GM18907 (cell line): ENCODE measurements around the gene CUX1.
"Not testable (repeated sequence)": the region's sequence is repeated elsewhere in the genome, so short reads cannot be mapped to it uniquely, and the experiment has no call there.

Source experiments
- ATAC-seq: cut with Tn5 transposase; IDR thresholded peaks from one replicate; pipeline ENCODE4 v1.9.1; 2021; ENCODE audit warnings: mild to moderate bottlenecking, moderate library complexity; ENCODE audit not compliant: unreplicated experiment

Gene CUX1

DNA sequence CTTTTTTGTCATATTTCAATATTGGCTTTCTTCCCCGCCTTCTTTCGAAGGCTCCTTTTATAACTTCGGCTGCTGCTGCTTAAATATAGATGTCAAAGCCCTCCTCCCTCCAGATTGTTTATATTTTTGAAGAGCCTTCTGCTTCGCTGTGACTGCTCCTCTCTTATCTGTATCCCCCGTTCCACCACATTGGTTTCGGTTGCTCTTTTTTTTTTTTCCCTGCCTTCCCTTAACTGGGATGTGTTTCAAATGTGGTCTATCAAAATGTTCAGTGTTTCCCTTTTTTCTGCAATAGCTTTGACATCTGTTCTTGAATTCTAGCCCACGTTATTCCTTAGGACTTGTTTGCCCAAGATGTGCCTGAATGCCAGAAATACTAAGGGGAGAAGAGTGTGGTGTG lies 96.4 kb downstream of the CUX1 start:
- no peak for ATAC-seq

- no peak for ATAC-seq
These were observed 97.6 kb downstream of the CUX1 start for GRCh38 chr7:101915000-101915399.

GRCh38 chr7:101916041-101916800 lies 98.8 kb downstream of the CUX1 start:
- ATAC-seq = no peak

DNA sequence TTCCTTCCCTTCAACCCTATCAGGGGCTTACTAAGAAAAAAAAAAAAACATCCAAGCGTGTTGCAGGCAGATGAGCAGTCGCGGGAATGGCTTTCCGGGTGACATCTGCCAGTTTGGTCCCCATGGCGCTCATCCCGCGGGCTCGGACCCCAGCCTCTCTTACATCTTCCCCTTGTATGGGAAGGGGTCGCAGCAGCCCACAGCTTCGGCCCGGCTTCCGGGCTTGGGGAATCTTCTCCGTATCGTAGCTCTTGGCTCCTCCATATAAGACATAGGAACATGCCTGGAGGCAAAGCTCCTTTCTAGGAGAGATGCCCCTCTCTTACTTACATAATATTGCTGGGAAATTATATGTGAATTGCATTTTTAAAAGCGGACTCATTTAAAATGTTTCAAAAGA lies 99.5 kb downstream of the CUX1 start:
- no peak for ATAC-seq

GRCh38 chr7:101917566-101917965 lies 100.1 kb downstream of the CUX1 start:
- no peak for ATAC-seq

DNA sequence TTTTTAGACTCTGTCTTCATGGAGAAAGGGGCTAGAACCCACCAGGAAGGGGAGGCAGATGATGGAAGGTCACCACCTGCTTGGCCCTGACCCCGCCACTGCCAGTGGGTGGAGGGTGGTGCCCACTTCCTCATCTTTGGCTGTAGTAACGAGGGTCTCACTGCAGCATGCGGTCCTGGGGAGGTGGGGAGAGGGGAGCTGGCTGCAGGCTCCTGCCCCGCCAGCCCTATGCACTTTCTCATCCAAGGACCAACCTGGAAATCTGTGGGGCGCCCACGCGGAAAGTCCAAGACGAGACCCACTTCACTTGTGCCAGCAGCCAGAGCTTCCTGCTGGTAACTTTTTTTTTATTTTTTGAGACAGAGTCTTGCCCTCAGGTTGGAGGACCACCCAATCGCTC lies 101.0 kb downstream of the CUX1 start:
- no peak for ATAC-seq

GRCh38 chr7:101919363-101920115 lies 102.1 kb downstream of the CUX1 start:
- no peak for ATAC-seq

DNA sequence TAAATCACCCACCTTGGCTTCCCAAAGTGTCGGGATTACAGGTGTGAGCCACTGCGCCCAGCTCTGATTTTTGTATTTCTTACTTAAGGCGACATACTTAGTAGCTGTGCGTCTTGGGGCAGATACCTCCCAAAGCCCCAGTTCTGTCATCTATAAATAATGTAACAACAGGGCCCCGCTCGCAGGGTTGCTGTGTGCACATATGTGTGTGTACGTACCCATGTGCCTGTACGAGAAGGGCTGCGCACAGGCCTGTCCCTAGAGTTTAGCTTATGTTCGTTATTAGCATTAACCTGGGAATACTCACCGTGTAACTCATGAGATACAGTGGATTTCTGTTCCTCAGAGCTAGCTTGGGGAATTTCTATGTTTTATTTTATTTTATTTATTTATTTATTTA lies 103.6 kb downstream of the CUX1 start:
- ATAC-seq = no peak

GRCh38 chr7:101921546-101922489 lies 104.4 kb downstream of the CUX1 start:
- not testable (repeated sequence) for ATAC-seq

GRCh38 chr7:101922631-101923601 lies 105.5 kb downstream of the CUX1 start:
- no peak for ATAC-seq

GRCh38 chr7:101923602-101923985 lies 106.2 kb downstream of the CUX1 start:
- ATAC-seq = no peak

- no peak for ATAC-seq
These were observed 106.7 kb downstream of the CUX1 start for GRCh38 chr7:101924171-101924570.

DNA sequence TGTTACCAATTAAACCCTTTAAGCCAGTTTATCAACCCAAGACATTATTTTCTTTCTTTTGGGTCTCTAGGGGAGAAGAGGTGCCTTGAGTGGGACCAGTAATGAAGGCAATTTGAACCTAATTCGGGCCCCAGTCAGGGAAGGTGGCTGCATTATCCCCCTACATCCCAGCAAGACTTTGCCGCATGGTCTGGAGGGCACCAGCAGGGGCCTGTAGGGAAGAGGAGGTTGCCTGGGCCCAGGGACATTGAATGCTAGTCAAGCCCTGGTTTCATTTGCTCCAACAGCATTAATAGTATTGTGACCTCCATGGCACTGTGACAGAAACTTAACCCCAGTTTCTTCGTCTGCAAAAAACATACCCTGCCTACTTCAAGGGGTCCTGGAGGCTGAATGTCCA lies 108.8 kb downstream of the CUX1 start:
- ATAC-seq = no peak

- no peak for ATAC-seq
These were observed 110.0 kb downstream of the CUX1 start for GRCh38 chr7:101927389-101927788.

DNA sequence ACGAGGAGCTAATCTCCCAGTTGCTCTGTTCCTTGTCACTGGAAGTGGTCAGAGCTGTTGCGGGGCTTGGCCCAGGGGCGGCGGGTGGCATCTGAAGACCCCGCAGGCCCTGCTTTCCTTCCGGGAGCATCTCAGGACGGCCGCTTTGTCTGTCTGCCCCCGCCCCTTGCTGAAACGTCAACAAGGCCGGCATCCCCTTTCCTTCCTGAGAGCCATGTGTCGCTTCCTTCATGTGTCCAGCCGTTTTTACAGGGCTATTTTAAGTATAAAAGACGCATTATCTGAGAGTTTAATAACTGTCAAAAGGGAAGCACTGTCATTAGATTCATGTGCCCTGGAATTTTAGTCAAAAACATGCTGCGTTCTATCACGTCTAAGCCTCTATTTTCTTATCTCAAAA lies 110.4 kb downstream of the CUX1 start:
- no peak for ATAC-seq

DNA sequence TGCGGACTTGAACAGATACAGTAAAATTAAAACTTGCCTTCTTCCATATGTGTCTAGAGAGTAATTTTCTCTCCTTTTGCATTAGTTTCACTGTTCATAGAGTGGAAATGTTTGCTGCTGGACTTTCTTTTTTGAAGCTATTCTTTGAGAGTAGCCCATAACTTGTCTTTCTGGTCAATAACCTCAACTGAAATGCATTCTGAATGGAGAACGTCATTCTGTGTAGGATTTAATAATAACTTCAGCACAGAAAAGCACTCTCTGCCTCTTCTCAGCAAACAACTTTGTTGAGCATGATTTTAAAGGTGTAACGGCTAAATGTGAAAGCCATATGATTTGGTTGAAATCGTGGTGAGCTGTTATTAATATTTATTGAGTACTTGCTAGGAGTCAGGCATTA lies 111.8 kb downstream of the CUX1 start:
- ATAC-seq = no peak

- ATAC-seq = not testable (repeated sequence)
These were observed 112.5 kb downstream of the CUX1 start for GRCh38 chr7:101929911-101930310.

- ATAC-seq = no peak
These were observed 114.7 kb downstream of the CUX1 start for GRCh38 chr7:101932083-101932482.

DNA sequence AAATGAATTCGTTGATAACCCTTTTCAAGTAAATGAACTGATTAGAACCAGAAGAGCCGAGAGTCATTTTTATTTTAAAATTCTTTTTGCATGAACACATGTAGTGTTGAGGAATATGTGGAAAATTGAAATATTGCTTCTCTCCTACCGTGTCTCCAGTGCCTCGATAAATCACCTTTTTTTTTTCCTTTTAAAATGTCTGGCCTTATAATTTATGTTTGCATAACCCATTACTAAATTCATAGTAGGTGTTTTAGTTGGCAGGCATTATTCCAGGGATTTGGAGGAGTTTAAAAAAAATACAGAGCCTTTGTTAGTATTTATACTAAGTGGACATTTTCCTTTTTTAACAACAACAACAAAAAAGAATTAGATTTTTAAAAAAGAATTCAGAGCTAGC lies 115.6 kb downstream of the CUX1 start:
- ATAC-seq = no peak

DNA sequence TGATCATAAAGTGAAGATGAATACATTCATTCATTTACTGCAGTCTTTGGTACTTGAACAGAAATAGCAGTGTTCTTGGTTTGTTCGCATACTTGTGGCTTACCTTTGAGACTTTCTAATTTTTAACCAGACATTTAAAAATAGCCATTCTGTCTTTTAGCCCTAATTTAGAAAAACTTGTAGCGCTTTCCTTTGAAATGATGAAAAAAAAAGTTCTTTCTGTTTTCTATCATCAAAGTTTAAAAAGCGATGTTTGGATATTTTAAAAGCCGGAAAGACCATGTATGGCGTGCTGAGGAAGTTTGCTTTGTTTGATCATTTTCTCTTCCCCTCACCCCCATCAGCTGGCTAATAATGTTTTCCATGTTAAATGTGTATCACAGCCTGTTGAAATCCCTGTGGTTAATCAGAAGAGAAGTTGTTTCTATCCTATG lies 116.3 kb downstream of the CUX1 start:
- no peak for ATAC-seq
